WTC11 (cell line): ENCODE results near the gene PRKCG. TPM values are rescaled to one million over a fixed set of nuclear protein-coding genes. Genes with fewer than 3 reads are reported as not detected.
"Not testable (repeated sequence)": the region's sequence is repeated elsewhere in the genome, so short reads cannot be mapped to it uniquely, and the experiment has no call there.

ENCODE experiments used
- ATAC-seq: fragments of 200-7000 bp; cut with Tn5 transposase; 2 replicates; pipeline ENCODE4 v1.10.0; 2021; ENCODE audit warnings: mild to moderate bottlenecking, moderate library complexity
- CTCF ChIA-PET: fragments of 300-600 bp; sonication (Branson Sonifier 250); formaldehyde crosslinking; loops from one replicate; lab custom pipeline; 2021; ENCODE audit warnings: antibody characterized with exemption; lab: Charles Lee
- POLR2A ChIA-PET: fragments of 350-600 bp; sonication (Branson Sonifier 250); formaldehyde crosslinking; loops from one replicate; lab custom pipeline; 2021; ENCODE audit warnings: antibody characterized with exemption; lab: Charles Lee
- DNase-seq: peaks from one replicate; pipeline ENCODE4 v3.0.0; 2021; ENCODE audit warnings: low spot score
- H3K27ac Mint-ChIP-seq: 2 replicates; pipeline ENCODE4 v1.8.0; 2021; ENCODE audit warnings: mixed read lengths
- H3K27me3 Mint-ChIP-seq: 2 replicates; pipeline ENCODE4 v1.8.0; 2021; ENCODE audit warnings: low read depth, mild to moderate bottlenecking, moderate library complexity, mixed read lengths
- H3K36me3 Mint-ChIP-seq: 2 replicates; pipeline ENCODE4 v1.8.0; 2021; ENCODE audit warnings: mixed read lengths
- H3K4me1 Mint-ChIP-seq: 2 replicates; pipeline ENCODE4 v1.8.0; 2022; ENCODE audit warnings: mixed read lengths
- H3K4me3 Mint-ChIP-seq: 2 replicates; pipeline ENCODE4 v1.8.0; 2021; ENCODE audit warnings: mild to moderate bottlenecking, moderate library complexity, mixed read lengths
- H3K9me3 Mint-ChIP-seq: 2 replicates; pipeline ENCODE4 v1.8.0; 2021; ENCODE audit warnings: mixed read lengths
- CBFB ChIP-seq: sonication (generic); formaldehyde crosslinking; IDR thresholded peaks from 2 replicates; pipeline ENCODE4 v1.8.1; 2022; ENCODE audit warnings: mild to moderate bottlenecking, low read depth, missing genetic modification reagents
- CREM ChIP-seq: sonication (generic); formaldehyde crosslinking; IDR thresholded peaks from 2 replicates; pipeline ENCODE4 v1.8.1; 2022; ENCODE audit warnings: mild to moderate bottlenecking, missing genetic modification reagents, moderate library complexity
- FOXJ3 ChIP-seq: sonication (generic); formaldehyde crosslinking; IDR thresholded peaks from 2 replicates; pipeline ENCODE4 v1.9.0; 2021; ENCODE audit warnings: missing genetic modification reagents, mild to moderate bottlenecking, borderline replicate concordance
- GABPB1 ChIP-seq: sonication (generic); formaldehyde crosslinking; IDR thresholded peaks from 2 replicates; pipeline ENCODE4 v1.8.1; 2023; ENCODE audit warnings: mild to moderate bottlenecking, missing genetic modification reagents
- HMGA2 ChIP-seq: fragments of 250-450 bp; sonication (Bioruptor Pico); IDR thresholded peaks from 2 replicates; pipeline ENCODE4 v1.4.0; 2021; ENCODE audit warnings: mild to moderate bottlenecking, moderate library complexity
- JUN ChIP-seq: sonication (generic); formaldehyde crosslinking; IDR thresholded peaks from 2 replicates; pipeline ENCODE4 v1.8.0; 2023; ENCODE audit warnings: mild to moderate bottlenecking, missing genetic modification reagents
- NR2C2 ChIP-seq: sonication (generic); formaldehyde crosslinking; IDR thresholded peaks from 2 replicates; pipeline ENCODE4 v1.8.0; 2022; ENCODE audit warnings: mild to moderate bottlenecking, missing genetic modification reagents
- TP53 ChIP-seq: sonication (generic); formaldehyde crosslinking; IDR thresholded peaks from 2 replicates; pipeline ENCODE4 v1.8.1; 2023; ENCODE audit warnings: mild to moderate bottlenecking, missing genetic modification reagents
- ZNF121 ChIP-seq: sonication (generic); formaldehyde crosslinking; IDR thresholded peaks from 2 replicates; pipeline ENCODE4 v1.8.0; 2023; ENCODE audit warnings: missing genetic modification reagents
- ZNF263 ChIP-seq: sonication (generic); formaldehyde crosslinking; IDR thresholded peaks from 2 replicates; pipeline ENCODE4 v1.8.1; 2022; ENCODE audit warnings: low read depth, mild to moderate bottlenecking, moderate library complexity, missing genetic modification reagents
- total RNA-seq: library from RNA; stranded (reverse); gene quantifications from 3 replicates; pipeline ENCODE4 v1.2.3, GENCODE V29; 2021
- TF ChIP-seq, protein P1 (sequence below): sonication (generic); formaldehyde crosslinking; conservative IDR thresholded peaks from 2 replicates; pipeline ENCODE4 v1.8.1; 2022; ENCODE audit warnings: mild to moderate bottlenecking, missing genetic modification reagents
- TF ChIP-seq, protein P2 (sequence below): sonication (generic); formaldehyde crosslinking; IDR thresholded peaks from 2 replicates; pipeline ENCODE4 v1.8.0; 2022; ENCODE audit warnings: mild to moderate bottlenecking, missing genetic modification reagents
- TF ChIP-seq, protein P3 (sequence below): sonication (generic); formaldehyde crosslinking; IDR thresholded peaks from 2 replicates; pipeline ENCODE4 v1.8.0; 2022; ENCODE audit warnings: missing genetic modification reagents
- TF ChIP-seq, protein P4 (sequence below): fragments of 250-450 bp; sonication (Bioruptor Pico); IDR thresholded peaks from 2 replicates; pipeline ENCODE4 v1.9.0; 2021; ENCODE audit warnings: mild to moderate bottlenecking, borderline replicate concordance
- TF ChIP-seq, protein P5 (sequence below): sonication (generic); formaldehyde crosslinking; IDR thresholded peaks from 2 replicates; pipeline ENCODE4 v1.8.1; 2023; ENCODE audit warnings: mild to moderate bottlenecking, missing genetic modification reagents

Gene PRKCG
- total RNA-seq, 1 experiment from 2014 or later = 23.0 TPM

DNA sequence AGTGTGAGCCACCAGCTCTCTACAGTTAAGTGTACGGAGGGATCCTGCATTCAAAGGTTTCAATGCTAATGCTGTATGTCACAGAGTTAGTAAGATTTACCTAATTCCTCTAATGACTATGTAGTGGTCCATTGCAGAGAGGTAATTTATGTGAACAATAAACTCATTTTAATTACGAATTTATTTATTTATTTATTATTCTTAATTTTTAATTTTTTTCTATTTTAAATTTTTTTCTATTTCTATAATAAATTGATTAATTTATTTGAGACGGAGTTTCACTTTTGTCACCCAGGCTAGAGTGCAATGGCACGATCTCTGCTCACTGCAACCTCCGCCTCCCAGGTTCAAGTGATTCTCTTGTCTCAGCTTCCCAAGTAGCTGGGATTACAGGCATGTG lies 66.6 kb downstream of the PRKCG start:
- not testable (repeated sequence) for H3K9me3 Mint-ChIP-seq, DNase-seq, H3K36me3 Mint-ChIP-seq, H3K27ac Mint-ChIP-seq, H3K4me3 Mint-ChIP-seq, ATAC-seq, H3K27me3 Mint-ChIP-seq
- POLR2A ChIA-PET = interaction anchor here (0.6 to 2.8 kb wide), 6 partner anchors 32 to 163 kb away, joined by 3 to 16 read pairs (median 4); partner anchors contain the start of gene MYADM
- peaks cover 41% of the 10 kb centered on the region for H3K4me1 Mint-ChIP-seq
- CTCF ChIA-PET = interaction anchor here (0.7 to 5.2 kb wide), 24 partner anchors 8 to 157 kb away, joined by 3 to 54 read pairs (median 10); partner anchors contain the start of gene MYADM
- TF ChIP-seq HMGA2 (CRISPR knock-in tag) = peak; percentile 97
- TF ChIP-seq, all 79 proteins: peak for 1; not testable (repeated sequence) for 78

DNA sequence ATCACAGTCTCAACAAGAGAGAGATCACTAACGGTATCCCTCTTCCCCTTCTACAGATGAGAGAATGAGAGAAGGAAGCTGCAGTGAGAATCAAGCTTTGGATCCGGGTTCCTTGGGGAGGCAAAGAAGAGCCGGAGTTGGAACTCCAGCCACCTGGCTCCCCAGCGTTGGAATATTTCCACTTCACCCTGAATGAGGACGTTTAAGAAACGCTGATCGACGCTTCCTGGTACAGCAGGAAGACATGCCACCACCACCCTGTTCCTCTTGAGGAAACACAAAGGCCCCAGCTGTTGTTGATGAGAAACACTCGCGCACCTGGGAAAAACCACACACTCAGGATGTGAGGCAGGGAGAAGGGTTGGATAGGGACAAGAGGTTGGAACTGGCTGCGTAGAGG lies 69.4 kb downstream of the PRKCG start:
- Mint-ChIP-seq H3K4me3 (no peak overlapping the region), H3K36me3 (no peaks in the 10 kb centered on the region)

DNA sequence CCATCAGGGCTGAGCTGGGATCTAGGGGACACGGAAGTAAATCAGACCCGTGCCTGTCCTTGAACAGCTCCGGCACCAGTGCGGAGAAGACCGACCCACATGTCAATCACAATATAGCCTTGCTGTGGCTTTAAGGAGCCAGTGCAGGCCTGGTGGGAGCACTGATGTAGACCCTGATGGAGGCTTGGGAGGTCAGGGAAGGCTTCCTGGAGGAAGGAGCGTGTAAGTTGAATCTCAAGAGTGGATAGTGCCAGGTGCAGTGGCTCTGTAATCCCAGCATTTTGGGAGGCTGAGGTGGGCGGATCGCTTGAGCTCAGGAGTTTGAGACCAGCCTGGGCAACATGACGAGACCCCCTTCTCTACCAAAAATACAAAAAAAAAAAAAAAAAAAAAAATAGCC lies 70.0 kb downstream of the PRKCG start:
- Mint-ChIP-seq H3K9me3 (no peaks in the 10 kb centered on the region), H3K4me3 (no peak overlapping the region), H3K36me3 (no peaks in the 10 kb centered on the region), H3K27ac (no peak overlapping the region; the same call in 1 of the 2 replicates)
- DNase-seq = no peak
- TF ChIP-seq, protein P1, sequence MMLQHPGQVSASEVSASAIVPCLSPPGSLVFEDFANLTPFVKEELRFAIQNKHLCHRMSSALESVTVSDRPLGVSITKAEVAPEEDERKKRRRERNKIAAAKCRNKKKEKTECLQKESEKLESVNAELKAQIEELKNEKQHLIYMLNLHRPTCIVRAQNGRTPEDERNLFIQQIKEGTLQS (CRISPR knock-in tag) = no peak
- TF ChIP-seq, all 79 proteins: peak for 0
- POLR2A ChIA-PET = interaction anchor here (0.6 to 2.1 kb wide), 5 partner anchors 10 to 339 kb away, joined by 3 to 10 read pairs (median 6); partner anchors contain the start of gene MYADM
- no peak for ATAC-seq
- CTCF ChIA-PET = interaction anchor here (1.3 to 3.2 kb wide), 7 partner anchors 10 to 159 kb away, joined by 3 to 24 read pairs (median 9); no protein-coding TSS in a partner anchor
- Mint-ChIP-seq H3K4me1 (peaks cover 38% of the 10 kb centered on the region), H3K27me3 (no peaks in the 10 kb centered on the region)

More for the DNA sequence above, 69.4 kb downstream of the PRKCG start:
- no peak overlapping the region; the same call in 1 of the 2 replicates for H3K27ac Mint-ChIP-seq
- H3K27me3 Mint-ChIP-seq = no peaks in the 10 kb centered on the region
- POLR2A ChIA-PET = interaction anchor here (0.7 to 2.1 kb wide), 4 partner anchors 9 to 338 kb away, joined by 4 to 10 read pairs (median 6); partner anchors contain the start of gene MYADM
- H3K4me1 Mint-ChIP-seq = peaks cover 33% of the 10 kb centered on the region
- ATAC-seq = no peak
- DNase-seq = no peak
- TF ChIP-seq, protein P2, sequence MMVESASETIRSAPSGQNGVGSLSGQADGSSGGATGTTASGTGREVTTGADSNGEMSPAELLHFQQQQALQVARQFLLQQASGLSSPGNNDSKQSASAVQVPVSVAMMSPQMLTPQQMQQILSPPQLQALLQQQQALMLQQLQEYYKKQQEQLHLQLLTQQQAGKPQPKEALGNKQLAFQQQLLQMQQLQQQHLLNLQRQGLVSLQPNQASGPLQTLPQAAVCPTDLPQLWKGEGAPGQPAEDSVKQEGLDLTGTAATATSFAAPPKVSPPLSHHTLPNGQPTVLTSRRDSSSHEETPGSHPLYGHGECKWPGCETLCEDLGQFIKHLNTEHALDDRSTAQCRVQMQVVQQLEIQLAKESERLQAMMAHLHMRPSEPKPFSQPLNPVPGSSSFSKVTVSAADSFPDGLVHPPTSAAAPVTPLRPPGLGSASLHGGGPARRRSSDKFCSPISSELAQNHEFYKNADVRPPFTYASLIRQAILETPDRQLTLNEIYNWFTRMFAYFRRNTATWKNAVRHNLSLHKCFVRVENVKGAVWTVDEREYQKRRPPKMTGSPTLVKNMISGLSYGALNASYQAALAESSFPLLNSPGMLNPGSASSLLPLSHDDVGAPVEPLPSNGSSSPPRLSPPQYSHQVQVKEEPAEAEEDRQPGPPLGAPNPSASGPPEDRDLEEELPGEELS (CRISPR knock-in tag) = no peak
- TF ChIP-seq, protein P3, sequence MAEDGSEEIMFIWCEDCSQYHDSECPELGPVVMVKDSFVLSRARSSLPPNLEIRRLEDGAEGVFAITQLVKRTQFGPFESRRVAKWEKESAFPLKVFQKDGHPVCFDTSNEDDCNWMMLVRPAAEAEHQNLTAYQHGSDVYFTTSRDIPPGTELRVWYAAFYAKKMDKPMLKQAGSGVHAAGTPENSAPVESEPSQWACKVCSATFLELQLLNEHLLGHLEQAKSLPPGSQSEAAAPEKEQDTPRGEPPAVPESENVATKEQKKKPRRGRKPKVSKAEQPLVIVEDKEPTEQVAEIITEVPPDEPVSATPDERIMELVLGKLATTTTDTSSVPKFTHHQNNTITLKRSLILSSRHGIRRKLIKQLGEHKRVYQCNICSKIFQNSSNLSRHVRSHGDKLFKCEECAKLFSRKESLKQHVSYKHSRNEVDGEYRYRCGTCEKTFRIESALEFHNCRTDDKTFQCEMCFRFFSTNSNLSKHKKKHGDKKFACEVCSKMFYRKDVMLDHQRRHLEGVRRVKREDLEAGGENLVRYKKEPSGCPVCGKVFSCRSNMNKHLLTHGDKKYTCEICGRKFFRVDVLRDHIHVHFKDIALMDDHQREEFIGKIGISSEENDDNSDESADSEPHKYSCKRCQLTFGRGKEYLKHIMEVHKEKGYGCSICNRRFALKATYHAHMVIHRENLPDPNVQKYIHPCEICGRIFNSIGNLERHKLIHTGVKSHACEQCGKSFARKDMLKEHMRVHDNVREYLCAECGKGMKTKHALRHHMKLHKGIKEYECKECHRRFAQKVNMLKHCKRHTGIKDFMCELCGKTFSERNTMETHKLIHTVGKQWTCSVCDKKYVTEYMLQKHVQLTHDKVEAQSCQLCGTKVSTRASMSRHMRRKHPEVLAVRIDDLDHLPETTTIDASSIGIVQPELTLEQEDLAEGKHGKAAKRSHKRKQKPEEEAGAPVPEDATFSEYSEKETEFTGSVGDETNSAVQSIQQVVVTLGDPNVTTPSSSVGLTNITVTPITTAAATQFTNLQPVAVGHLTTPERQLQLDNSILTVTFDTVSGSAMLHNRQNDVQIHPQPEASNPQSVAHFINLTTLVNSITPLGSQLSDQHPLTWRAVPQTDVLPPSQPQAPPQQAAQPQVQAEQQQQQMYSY = peak; percentile 73
- TF ChIP-seq ZNF121 (CRISPR knock-in tag) = no peak
- TF ChIP-seq JUN (CRISPR knock-in tag) = no peak
- H3K9me3 Mint-ChIP-seq = no peaks in the 10 kb centered on the region
- CTCF ChIA-PET = interaction anchor here (1.0 to 3.2 kb wide), 7 partner anchors 9 to 159 kb away, joined by 3 to 24 read pairs (median 7); no protein-coding TSS in a partner anchor

DNA sequence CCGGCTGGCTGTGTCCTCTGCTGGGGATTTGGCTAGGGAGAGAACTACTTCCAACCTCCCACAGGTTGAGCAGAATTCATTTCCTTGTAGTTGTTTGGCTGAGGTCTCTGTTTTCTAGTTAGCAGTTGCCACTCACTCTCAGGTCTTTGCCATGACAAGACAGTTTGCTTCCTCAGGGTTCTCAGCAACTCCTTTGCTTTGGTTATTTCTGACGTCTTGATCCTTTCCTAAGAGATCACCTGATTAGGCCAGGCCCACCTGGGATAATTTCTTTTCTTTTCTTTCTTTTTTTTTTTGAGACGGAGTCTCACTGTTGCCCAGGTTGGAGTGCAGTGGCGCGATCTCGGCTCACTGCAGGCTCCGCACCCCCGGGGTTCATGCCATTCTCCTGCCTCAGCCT lies 71.4 kb downstream of the PRKCG start:
- no peak for ATAC-seq
- H3K4me1 Mint-ChIP-seq = peaks cover 38% of the 10 kb centered on the region
- POLR2A ChIA-PET = no interaction called here
- H3K9me3 Mint-ChIP-seq = no peaks in the 10 kb centered on the region
- H3K36me3 Mint-ChIP-seq = no peaks in the 10 kb centered on the region
- no peak overlapping the region for H3K4me3 Mint-ChIP-seq
- no peaks in the 10 kb centered on the region for H3K27me3 Mint-ChIP-seq
- H3K27ac Mint-ChIP-seq = no peak overlapping the region
- CTCF ChIA-PET = interaction anchor here (1.4 to 2.4 kb wide), 3 partner anchors 11 to 77 kb away, joined by 5 to 10 read pairs (median 5); no protein-coding TSS in a partner anchor
- DNase-seq = no peak
- TF ChIP-seq GABPB1 (no peak), ZNF263 (CRISPR knock-in tag) (no peak), NR2C2 (no peak), FOXJ3 (CRISPR knock-in tag) (no peak), CBFB (CRISPR knock-in tag) (no peak), TP53 (no peak), CREM (CRISPR knock-in tag) (no peak)
- TF ChIP-seq, protein P4, sequence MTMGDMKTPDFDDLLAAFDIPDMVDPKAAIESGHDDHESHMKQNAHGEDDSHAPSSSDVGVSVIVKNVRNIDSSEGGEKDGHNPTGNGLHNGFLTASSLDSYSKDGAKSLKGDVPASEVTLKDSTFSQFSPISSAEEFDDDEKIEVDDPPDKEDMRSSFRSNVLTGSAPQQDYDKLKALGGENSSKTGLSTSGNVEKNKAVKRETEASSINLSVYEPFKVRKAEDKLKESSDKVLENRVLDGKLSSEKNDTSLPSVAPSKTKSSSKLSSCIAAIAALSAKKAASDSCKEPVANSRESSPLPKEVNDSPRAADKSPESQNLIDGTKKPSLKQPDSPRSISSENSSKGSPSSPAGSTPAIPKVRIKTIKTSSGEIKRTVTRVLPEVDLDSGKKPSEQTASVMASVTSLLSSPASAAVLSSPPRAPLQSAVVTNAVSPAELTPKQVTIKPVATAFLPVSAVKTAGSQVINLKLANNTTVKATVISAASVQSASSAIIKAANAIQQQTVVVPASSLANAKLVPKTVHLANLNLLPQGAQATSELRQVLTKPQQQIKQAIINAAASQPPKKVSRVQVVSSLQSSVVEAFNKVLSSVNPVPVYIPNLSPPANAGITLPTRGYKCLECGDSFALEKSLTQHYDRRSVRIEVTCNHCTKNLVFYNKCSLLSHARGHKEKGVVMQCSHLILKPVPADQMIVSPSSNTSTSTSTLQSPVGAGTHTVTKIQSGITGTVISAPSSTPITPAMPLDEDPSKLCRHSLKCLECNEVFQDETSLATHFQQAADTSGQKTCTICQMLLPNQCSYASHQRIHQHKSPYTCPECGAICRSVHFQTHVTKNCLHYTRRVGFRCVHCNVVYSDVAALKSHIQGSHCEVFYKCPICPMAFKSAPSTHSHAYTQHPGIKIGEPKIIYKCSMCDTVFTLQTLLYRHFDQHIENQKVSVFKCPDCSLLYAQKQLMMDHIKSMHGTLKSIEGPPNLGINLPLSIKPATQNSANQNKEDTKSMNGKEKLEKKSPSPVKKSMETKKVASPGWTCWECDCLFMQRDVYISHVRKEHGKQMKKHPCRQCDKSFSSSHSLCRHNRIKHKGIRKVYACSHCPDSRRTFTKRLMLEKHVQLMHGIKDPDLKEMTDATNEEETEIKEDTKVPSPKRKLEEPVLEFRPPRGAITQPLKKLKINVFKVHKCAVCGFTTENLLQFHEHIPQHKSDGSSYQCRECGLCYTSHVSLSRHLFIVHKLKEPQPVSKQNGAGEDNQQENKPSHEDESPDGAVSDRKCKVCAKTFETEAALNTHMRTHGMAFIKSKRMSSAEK (CRISPR knock-in tag) = no peak
- TF ChIP-seq, protein P5, sequence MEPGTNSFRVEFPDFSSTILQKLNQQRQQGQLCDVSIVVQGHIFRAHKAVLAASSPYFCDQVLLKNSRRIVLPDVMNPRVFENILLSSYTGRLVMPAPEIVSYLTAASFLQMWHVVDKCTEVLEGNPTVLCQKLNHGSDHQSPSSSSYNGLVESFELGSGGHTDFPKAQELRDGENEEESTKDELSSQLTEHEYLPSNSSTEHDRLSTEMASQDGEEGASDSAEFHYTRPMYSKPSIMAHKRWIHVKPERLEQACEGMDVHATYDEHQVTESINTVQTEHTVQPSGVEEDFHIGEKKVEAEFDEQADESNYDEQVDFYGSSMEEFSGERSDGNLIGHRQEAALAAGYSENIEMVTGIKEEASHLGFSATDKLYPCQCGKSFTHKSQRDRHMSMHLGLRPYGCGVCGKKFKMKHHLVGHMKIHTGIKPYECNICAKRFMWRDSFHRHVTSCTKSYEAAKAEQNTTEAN (CRISPR knock-in tag) = no peak
